MM.1S (cell line): ENCODE data around the gene CAB39.

ENCODE experiments used
- DNase-seq: peaks from one replicate; pipeline ENCODE4 v3.0.0-alpha.2; 2015
- H2AFZ ChIP-seq: fragments of 300-600 bp; sonication (generic); 2 replicates; pipeline ENCODE4 v1.6.0; 2016; ENCODE audit warnings: antibody characterized with exemption, low read length
- H3F3A ChIP-seq: fragments of 300-600 bp; sonication (generic); 2 replicates; pipeline ENCODE4 v1.6.1; 2016; ENCODE audit warnings: mild to moderate bottlenecking, antibody characterized with exemption, low read length, moderate library complexity, mixed read lengths; ENCODE audit not compliant: insufficient read depth
- H3K27ac ChIP-seq: fragments of 300-600 bp; sonication (generic); 2 replicates; pipeline ENCODE4 v1.5.1; 2016; ENCODE audit warnings: mild to moderate bottlenecking, low read length
- H3K27me3 ChIP-seq: fragments of 300-600 bp; sonication (generic); replicated peaks from 2 replicates; pipeline ENCODE4 v1.6.0; 2016; ENCODE audit warnings: low read length; ENCODE audit not compliant: insufficient read depth
- H3K36me3 ChIP-seq: fragments of 300-600 bp; sonication (generic); replicated peaks from 2 replicates; pipeline ENCODE4 v1.6.1; 2016; ENCODE audit warnings: mild to moderate bottlenecking, low read length, mixed read lengths; ENCODE audit not compliant: insufficient read depth
- H3K4me1 ChIP-seq: fragments of 300-600 bp; sonication (generic); 2 replicates; pipeline ENCODE4 v1.6.1; 2016; ENCODE audit warnings: low read length, mixed read lengths
- H3K4me2 ChIP-seq: fragments of 300-600 bp; sonication (generic); 2 replicates; pipeline ENCODE4 v1.6.0; 2016; ENCODE audit warnings: low read depth, low read length
- H3K4me3 ChIP-seq: fragments of 300-600 bp; sonication (generic); 2 replicates; pipeline ENCODE4 v1.5.1; 2016; ENCODE audit warnings: low read length, mixed read lengths
- H3K79me2 ChIP-seq: fragments of 300-600 bp; sonication (generic); 2 replicates; pipeline ENCODE4 v1.6.1; 2016; ENCODE audit warnings: mixed run types, low read length, mixed read lengths
- H3K9ac ChIP-seq: fragments of 300-600 bp; sonication (generic); 2 replicates; pipeline ENCODE4 v1.6.1; 2016; ENCODE audit warnings: low read length, mixed read lengths
- H3K9me2 ChIP-seq: fragments of 300-600 bp; sonication (generic); replicated peaks from 2 replicates; pipeline ENCODE4 v1.6.1; 2016; ENCODE audit warnings: mild to moderate bottlenecking, low read length, mixed read lengths; ENCODE audit not compliant: insufficient read depth
- H3K9me3 ChIP-seq: fragments of 300-600 bp; sonication (generic); replicated peaks from 2 replicates; pipeline ENCODE4 v1.6.1; 2016; ENCODE audit warnings: mild to moderate bottlenecking, low read length, mixed read lengths; ENCODE audit not compliant: insufficient read depth
- H4K20me1 ChIP-seq: fragments of 300-600 bp; sonication (generic); 2 replicates; pipeline ENCODE4 v1.6.1; 2016; ENCODE audit warnings: mild to moderate bottlenecking, low read length, moderate library complexity, mixed read lengths; ENCODE audit not compliant: insufficient read depth
- CTCF ChIP-seq: fragments of 300-600 bp; sonication (generic); IDR thresholded peaks from 2 replicates; pipeline ENCODE4 v1.5.1; 2016; ENCODE audit warnings: antibody characterized with exemption, low read length, mixed read lengths
- EZH2 ChIP-seq: fragments of 300-600 bp; sonication (generic); optimal IDR thresholded peaks from 2 replicates; pipeline ENCODE3; 2017; ENCODE audit warnings: low read depth, mild to moderate bottlenecking, antibody characterized with exemption, low read length, mixed read lengths
- EZH2phosphoT487 ChIP-seq: fragments of 300-600 bp; sonication (generic); IDR thresholded peaks from 2 replicates; pipeline ENCODE4 v1.6.1; 2018; ENCODE audit warnings: antibody characterized with exemption, low read length

Gene CAB39

DNA sequence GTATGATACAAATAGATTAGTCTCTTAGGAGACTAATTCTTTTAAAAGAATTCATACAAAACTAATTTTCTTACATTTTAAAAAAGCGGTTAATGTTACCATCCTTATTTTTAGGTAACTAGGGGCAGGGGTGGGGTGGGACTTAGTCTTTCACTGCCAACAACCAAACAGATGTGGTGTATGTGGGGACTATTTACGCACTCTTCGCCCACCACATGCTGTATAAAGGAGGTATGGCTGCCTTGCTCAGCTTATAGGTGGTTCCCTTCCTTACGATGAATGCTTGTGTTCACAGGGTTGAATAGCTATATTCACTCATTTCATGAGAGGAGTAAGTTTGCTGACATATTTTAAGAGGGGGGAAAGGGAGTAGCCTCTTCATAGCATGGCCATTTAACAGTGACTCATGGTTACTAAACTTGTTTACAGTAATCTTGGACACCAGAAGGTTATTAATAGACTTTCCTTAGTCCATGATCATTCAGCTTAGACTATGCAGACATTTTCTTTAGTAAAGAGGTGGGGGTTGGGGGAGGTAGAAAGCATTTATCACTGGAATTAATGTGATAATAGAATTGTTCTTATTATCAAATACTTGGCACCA lies 61.8 kb downstream of the CAB39 start:
- Histone ChIP-seq H3K27me3 (no peaks in the 10 kb centered on the region), H3K4me2 (no peak overlapping the region), H3K79me2 (peaks cover 47% of the 10 kb centered on the region)

DNA sequence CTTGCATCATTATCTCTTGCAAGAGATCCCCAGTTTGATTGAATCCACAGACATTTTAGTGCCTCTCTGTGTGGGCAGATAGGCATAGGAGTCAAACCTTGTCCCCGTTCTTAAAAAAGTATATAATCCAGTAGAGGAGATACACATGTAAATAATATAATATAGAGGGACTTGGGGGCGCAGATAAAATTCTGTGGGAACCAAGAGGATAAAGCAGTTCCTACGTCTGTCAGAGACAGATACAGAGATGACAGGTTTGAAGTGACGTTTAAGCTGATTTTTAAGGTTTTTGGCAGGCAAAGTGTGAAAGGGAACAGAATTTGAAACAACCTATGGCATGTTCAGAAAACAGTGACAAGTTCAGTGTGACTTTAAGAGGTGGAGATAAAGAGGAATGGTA lies 63.1 kb downstream of the CAB39 start:
- Histone ChIP-seq H3K4me2 (no peak overlapping the region), H3K27ac (no peak overlapping the region), H3K4me3 (no peak overlapping the region), H3K79me2 (peaks cover 60% of the 10 kb centered on the region), H3K27me3 (no peaks in the 10 kb centered on the region), H3K4me1 (peaks cover 2% of the 10 kb centered on the region), H3K9me2 (no peaks in the 10 kb centered on the region), H3K9me3 (no peaks in the 10 kb centered on the region), H3F3A (no peaks in the 10 kb centered on the region), H3K36me3 (no peaks in the 10 kb centered on the region), H4K20me1 (no peaks in the 10 kb centered on the region), H2AFZ (no peak overlapping the region), H3K9ac (no peak overlapping the region)
- DNase-seq = no peak
- no peak for TF ChIP-seq EZH2phosphoT487
- no peak for TF ChIP-seq CTCF
- TF ChIP-seq EZH2 = no peak

More for the DNA sequence above, 61.8 kb downstream of the CAB39 start:
- no peak for DNase-seq
- H3K4me3 ChIP-seq = no peak overlapping the region
- H3K36me3 ChIP-seq = no peaks in the 10 kb centered on the region
- no peaks in the 10 kb centered on the region for H3K9me3 ChIP-seq
- no peak overlapping the region for H3K27ac ChIP-seq
- H3K9me2 ChIP-seq = no peaks in the 10 kb centered on the region
- no peaks in the 10 kb centered on the region for H4K20me1 ChIP-seq
- H2AFZ ChIP-seq = no peak overlapping the region
- TF ChIP-seq EZH2phosphoT487 = no peak
- TF ChIP-seq CTCF = no peak
- TF ChIP-seq EZH2 = no peak
- no peaks in the 10 kb centered on the region for H3F3A ChIP-seq
- H3K4me1 ChIP-seq = peaks cover 4% of the 10 kb centered on the region
- H3K9ac ChIP-seq = no peak overlapping the region

- Histone ChIP-seq H3K9me3 (no peaks in the 10 kb centered on the region), H3K4me1 (0 out of 2 replicates have a peak, but pooled peaks cover 5% of the 10 kb centered on the region), H3K4me2 (no peak overlapping the region), H3K9ac (no peak overlapping the region), H3K27ac (no peak overlapping the region), H3K79me2 (peaks cover 69% of the 10 kb centered on the region), H3K27me3 (no peaks in the 10 kb centered on the region), H2AFZ (no peak overlapping the region), H3K36me3 (no peaks in the 10 kb centered on the region), H4K20me1 (no peaks in the 10 kb centered on the region), H3K9me2 (no peaks in the 10 kb centered on the region), H3F3A (no peaks in the 10 kb centered on the region), H3K4me3 (no peak overlapping the region)
- no peak for DNase-seq
- TF ChIP-seq EZH2phosphoT487 = no peak
- TF ChIP-seq EZH2 = no peak
- no peak for TF ChIP-seq CTCF
Observed at GRCh38 chr2:230777721-230778120, 65.1 kb downstream of the CAB39 start.
